Bronchial epithelial cell (primary cell): ENCODE data around the gene ST3GAL3. TPM values are rescaled to one million over a fixed set of nuclear protein-coding genes. Genes with fewer than 3 reads are reported as not detected.

ENCODE experiments used
- DNase-seq: peaks from one replicate; pipeline ENCODE4 v3.0.0-alpha.2; 2010; ENCODE audit warnings: low read depth
- FAIRE-seq: peaks from 2 replicates; lab custom pipeline; 2011; peaks lifted over from hg19 to GRCh38; lab: Jason Lieb, UNC
- H3K27me3 ChIP-seq: 2 replicates; pipeline ENCODE4 v1.5.1; 2011; ENCODE audit warnings: low read length; ENCODE audit not compliant: control insufficient read depth, insufficient read depth
- H3K36me3 ChIP-seq: 2 replicates; pipeline ENCODE4 v1.5.1; 2011; ENCODE audit warnings: low read length; ENCODE audit not compliant: control insufficient read depth, insufficient read depth
- H3K4me3 ChIP-seq: 2 replicates; pipeline ENCODE4 v1.5.1; 2011; ENCODE audit warnings: mild to moderate bottlenecking, low read depth, low read length, control low read depth
- total RNA-seq: library from RNA; depleted of rRNA; stranded (reverse); fragments of >200 nt; gene quantifications from 2 replicates; pipeline ENCODE4 v1.2.1, GENCODE V29; 2014
- TF ChIP-seq, protein P1 (sequence below): IDR thresholded peaks from 2 replicates; pipeline ENCODE4 v1.5.1; 2011; ENCODE audit warnings: mild to moderate bottlenecking, moderate library complexity, low read length, control low read depth, inconsistent platforms; ENCODE audit not compliant: insufficient read depth, severe bottlenecking

Gene ST3GAL3
- total RNA-seq, 1 donor from 2014 or later = 10.3 TPM

DNA sequence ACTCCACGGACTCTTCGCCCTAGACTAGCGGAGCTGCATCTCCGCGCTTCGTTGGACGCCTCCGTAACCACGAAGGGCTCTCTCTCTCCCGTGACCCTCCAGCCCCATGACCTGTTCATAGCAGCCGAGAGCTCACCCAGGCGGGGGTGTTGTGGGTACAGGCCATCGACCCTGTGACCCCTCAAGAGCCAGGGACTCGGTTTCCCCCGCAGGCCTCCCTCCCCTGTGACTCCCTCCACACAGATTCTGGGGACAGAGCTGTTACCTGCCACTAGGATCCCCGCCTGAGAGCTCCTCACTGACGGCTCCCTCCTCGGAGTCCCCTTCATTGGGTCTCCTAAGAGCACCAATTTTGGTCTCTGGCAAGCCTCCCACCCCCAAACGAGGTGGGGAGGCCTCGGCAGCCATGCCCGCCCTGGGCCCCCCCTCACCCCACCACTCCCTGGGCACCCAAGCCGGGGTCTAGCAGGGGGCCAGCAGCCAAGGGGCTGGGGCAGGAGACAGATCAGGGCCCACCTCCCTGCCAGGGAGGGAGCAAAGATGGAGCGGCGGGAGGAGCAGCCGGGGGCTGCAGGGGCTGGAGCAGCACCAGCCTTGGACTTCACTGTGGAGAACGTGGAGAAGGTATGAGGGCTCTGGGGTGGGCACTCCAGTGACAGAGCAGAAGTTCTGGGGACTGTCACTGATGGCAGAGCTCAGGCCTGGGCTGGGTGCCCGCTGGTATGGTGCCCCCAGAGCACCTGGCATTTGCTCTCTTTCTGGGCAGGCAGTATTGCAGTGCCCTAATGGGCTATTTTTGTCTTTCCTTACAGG lies 239.9 kb downstream of the ST3GAL3 start:
- TF ChIP-seq, protein P1, sequence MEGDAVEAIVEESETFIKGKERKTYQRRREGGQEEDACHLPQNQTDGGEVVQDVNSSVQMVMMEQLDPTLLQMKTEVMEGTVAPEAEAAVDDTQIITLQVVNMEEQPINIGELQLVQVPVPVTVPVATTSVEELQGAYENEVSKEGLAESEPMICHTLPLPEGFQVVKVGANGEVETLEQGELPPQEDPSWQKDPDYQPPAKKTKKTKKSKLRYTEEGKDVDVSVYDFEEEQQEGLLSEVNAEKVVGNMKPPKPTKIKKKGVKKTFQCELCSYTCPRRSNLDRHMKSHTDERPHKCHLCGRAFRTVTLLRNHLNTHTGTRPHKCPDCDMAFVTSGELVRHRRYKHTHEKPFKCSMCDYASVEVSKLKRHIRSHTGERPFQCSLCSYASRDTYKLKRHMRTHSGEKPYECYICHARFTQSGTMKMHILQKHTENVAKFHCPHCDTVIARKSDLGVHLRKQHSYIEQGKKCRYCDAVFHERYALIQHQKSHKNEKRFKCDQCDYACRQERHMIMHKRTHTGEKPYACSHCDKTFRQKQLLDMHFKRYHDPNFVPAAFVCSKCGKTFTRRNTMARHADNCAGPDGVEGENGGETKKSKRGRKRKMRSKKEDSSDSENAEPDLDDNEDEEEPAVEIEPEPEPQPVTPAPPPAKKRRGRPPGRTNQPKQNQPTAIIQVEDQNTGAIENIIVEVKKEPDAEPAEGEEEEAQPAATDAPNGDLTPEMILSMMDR = no peak
- DNase-seq (no peak), FAIRE-seq (no peak)
- peaks cover 5% of the 10 kb centered on the region for H3K36me3 ChIP-seq
- peak overlapping the region; percentile 89 for H3K4me3 ChIP-seq
- H3K27me3 ChIP-seq = no peaks in the 10 kb centered on the region

- DNase-seq = no peak
- TF ChIP-seq, protein P1 = no peak
- no peak for FAIRE-seq
- no peaks in the 10 kb centered on the region for H3K27me3 ChIP-seq
- H3K36me3 ChIP-seq = peaks cover 5% of the 10 kb centered on the region
- peak overlapping the region; percentile 89 for H3K4me3 ChIP-seq
Observed at GRCh38 chr1:43947874-43948437, 240.6 kb downstream of the ST3GAL3 start.

DNA sequence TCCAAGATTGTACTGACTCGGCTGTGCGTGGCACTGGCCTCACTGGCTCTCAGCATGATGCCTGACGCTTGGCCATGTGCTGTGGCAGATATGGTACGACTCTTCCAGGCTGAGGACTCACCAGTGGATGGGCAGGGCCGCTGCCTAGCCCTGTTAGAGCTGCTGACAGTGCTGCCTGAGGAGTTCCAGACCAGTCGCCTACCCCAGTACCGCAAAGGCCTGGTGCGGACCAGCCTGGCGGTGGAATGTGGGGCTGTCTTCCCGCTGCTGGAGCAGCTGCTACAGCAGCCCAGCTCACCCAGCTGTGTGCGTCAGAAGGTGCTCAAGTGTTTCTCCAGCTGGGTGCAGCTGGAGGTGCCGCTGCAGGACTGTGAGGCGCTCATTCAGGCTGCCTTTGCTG lies 242.3 kb downstream of the ST3GAL3 start:
- DNase-seq (no peak), FAIRE-seq (no peak)
- Histone ChIP-seq H3K36me3 (peaks cover 7% of the 10 kb centered on the region), H3K27me3 (no peaks in the 10 kb centered on the region), H3K4me3 (no peak overlapping the region)
- TF ChIP-seq, protein P1 = no peak

DNA sequence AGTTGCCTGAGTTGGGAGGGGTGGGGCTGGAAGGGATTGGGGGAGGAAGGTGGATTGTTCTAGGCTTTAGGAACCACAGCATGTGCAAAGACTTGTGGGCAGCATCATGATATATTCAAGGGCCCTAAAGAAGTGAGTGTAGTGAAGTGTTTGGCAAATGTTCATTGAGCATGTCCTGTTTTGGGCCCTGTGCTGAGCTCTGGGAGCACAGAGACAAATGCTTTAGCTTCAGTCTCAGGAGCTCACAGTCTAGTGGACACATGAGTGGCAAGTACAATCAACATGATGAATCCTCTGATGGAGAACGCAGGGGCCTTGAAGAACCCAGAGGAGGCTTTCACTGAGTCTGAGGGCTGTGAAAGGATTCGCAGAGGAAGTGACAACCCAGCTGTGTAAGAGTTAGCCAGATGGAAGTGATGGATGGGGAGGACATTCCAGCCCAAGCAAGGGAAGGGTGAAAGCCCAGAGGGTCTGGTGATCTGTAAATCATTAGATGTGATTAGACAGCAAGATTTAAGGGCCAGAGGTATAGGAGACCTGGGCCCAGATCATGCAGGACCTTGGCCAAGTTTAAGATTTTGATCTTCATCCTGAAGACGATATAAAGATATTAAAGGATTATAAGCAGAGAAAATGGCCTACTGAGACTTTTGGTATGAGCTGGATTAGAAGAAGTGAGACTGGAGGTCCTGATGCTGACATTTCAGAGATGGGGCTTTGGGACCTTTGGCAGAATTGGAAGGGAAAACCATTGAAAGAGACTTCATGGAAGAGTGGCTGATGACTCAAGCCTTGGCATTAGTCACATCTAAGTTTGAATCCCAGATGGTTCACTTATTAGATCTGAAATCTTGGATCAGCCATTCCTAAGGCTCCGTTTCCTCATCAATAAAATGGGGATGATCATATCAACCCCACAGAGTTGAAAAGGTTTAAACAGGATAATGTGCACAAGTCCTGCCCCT lies 244.0 kb downstream of the ST3GAL3 start:
- H3K4me3 ChIP-seq = no peak overlapping the region
- no peaks in the 10 kb centered on the region for H3K27me3 ChIP-seq
- peaks cover 7% of the 10 kb centered on the region for H3K36me3 ChIP-seq
- DNase-seq (peak; percentile 48), FAIRE-seq (peak; percentile 86)
- TF ChIP-seq, protein P1 = no peak

DNA sequence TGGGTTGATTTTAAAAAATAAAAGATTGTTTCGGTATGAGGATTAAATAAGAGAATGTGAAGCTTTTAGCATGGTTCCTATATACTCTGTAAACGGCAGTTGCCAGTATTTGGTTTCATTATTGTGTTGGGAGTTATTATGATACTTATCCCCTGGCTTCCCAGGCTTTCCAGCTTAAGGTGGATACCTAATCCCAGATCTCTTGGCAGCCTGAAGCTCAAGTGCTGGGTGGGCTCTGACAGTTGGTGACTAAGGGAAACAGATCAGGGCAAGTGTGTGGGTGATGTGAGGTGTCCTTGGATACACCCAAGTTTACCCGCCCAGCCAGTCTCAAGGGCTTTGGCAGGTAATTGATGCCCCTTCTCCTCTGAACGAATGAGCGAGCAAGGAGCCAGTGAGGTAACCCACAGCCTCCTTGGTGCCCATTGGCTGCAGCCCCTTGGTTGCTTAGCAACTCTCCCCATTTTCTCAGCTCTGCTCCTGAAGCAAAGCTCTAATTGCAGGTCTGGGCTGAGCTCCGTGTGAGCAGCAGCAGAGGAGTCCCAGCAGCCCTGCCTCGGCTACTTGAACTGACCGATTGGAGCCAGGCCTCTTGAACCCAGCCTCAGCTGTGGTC lies 245.5 kb downstream of the ST3GAL3 start:
- H3K4me3 ChIP-seq = no peak overlapping the region
- DNase-seq (peak; percentile 36), FAIRE-seq (no peak)
- no peaks in the 10 kb centered on the region for H3K27me3 ChIP-seq
- H3K36me3 ChIP-seq = peaks cover 7% of the 10 kb centered on the region
- TF ChIP-seq, protein P1 = no peak
